H9 (cell line): Measurements from ENCODE around the gene GALNT2. TPM values are rescaled to one million over a fixed set of nuclear protein-coding genes. Genes with fewer than 3 reads are reported as not detected.

Experiments used
- DNase-seq: peaks from one replicate; pipeline ENCODE4 v3.0.0-alpha.2; 2017
- H2AFZ ChIP-seq: one replicate; pipeline ENCODE4 v1.6.1; 2013; ENCODE audit warnings: mild to moderate bottlenecking, low read length, control low read depth, moderate library complexity
- H2AK5ac ChIP-seq: 2 replicates; pipeline ENCODE4 v1.6.1; 2013; ENCODE audit warnings: low read length, control low read depth, mixed read lengths; ENCODE audit not compliant: insufficient read length
- H2BK120ac ChIP-seq: one replicate; pipeline ENCODE4 v1.6.1; 2013; ENCODE audit warnings: low read depth, mild to moderate bottlenecking, low read length, control low read depth, inconsistent platforms; ENCODE audit not compliant: poor library complexity, severe bottlenecking
- H2BK12ac ChIP-seq: 2 replicates; pipeline ENCODE4 v1.6.1; 2013; ENCODE audit warnings: low read length, control low read depth, mixed read lengths, low read depth; ENCODE audit not compliant: insufficient read length
- H2BK15ac ChIP-seq: 2 replicates; pipeline ENCODE4 v1.6.1; 2013; ENCODE audit warnings: low read depth, low read length, control low read depth
- H2BK20ac ChIP-seq: one replicate; pipeline ENCODE4 v1.6.1; 2013; ENCODE audit warnings: low read depth, mild to moderate bottlenecking, low read length, control low read depth, inconsistent platforms; ENCODE audit not compliant: poor library complexity, severe bottlenecking
- H2BK5ac ChIP-seq: 2 replicates; pipeline ENCODE4 v1.6.1; 2013; ENCODE audit warnings: low read length, control low read depth, mixed read lengths; ENCODE audit not compliant: insufficient read length
- H3K14ac ChIP-seq: 2 replicates; pipeline ENCODE4 v1.6.1; 2013; ENCODE audit warnings: low read length, control low read depth; ENCODE audit not compliant: insufficient read depth
- H3K18ac ChIP-seq: 2 replicates; pipeline ENCODE4 v1.6.1; 2013; ENCODE audit warnings: low read depth, mild to moderate bottlenecking, mixed read lengths, low read length, control low read depth; ENCODE audit not compliant: insufficient read length
- H3K23ac ChIP-seq: 2 replicates; pipeline ENCODE4 v1.6.1; 2013; ENCODE audit warnings: low read length, control low read depth, mixed read lengths, low read depth; ENCODE audit not compliant: insufficient read length
- H3K23me2 ChIP-seq: 2 replicates; pipeline ENCODE4 v1.6.1; 2013; ENCODE audit warnings: low read depth, mild to moderate bottlenecking, mixed read lengths, low read length, control low read depth; ENCODE audit not compliant: insufficient read length, poor library complexity, severe bottlenecking
- H3K27ac ChIP-seq: 2 replicates; pipeline ENCODE4 v1.5.1; 2013; ENCODE audit warnings: low read length, control low read depth, mixed read lengths, low read depth; ENCODE audit not compliant: insufficient read length
- H3K27me3 ChIP-seq: 2 replicates; pipeline ENCODE4 v1.6.1; 2013; ENCODE audit warnings: low read length, control low read depth, inconsistent platforms; ENCODE audit not compliant: insufficient read depth
- H3K4ac ChIP-seq: 2 replicates; pipeline ENCODE4 v1.6.1; 2013; ENCODE audit warnings: low read depth, mild to moderate bottlenecking, control low read depth, inconsistent platforms, low read length, moderate library complexity
- H3K4me1 ChIP-seq: 2 replicates; pipeline ENCODE4 v1.6.1; 2013; ENCODE audit warnings: low read length, control low read depth, inconsistent platforms; ENCODE audit not compliant: insufficient read depth
- H3K4me2 ChIP-seq: 2 replicates; pipeline ENCODE4 v1.6.1; 2013; ENCODE audit warnings: low read length, control low read depth, mixed read lengths; ENCODE audit not compliant: insufficient read length, insufficient read depth
- H3K56ac ChIP-seq: 2 replicates; pipeline ENCODE4 v1.6.1; 2013; ENCODE audit warnings: low read depth, mild to moderate bottlenecking, mixed read lengths, low read length, control low read depth; ENCODE audit not compliant: insufficient read length
- H3K79me1 ChIP-seq: 2 replicates; pipeline ENCODE4 v1.6.1; 2013; ENCODE audit warnings: low read depth, mild to moderate bottlenecking, moderate library complexity, low read length, control low read depth, inconsistent platforms; ENCODE audit not compliant: insufficient read depth, poor library complexity, severe bottlenecking
- H3K79me2 ChIP-seq: 2 replicates; pipeline ENCODE4 v1.6.1; 2013; ENCODE audit warnings: low read length, control low read depth, inconsistent platforms; ENCODE audit not compliant: insufficient read depth
- H3K9ac ChIP-seq: 2 replicates; pipeline ENCODE4 v1.6.1; 2013; ENCODE audit warnings: low read length, control low read depth, mixed read lengths; ENCODE audit not compliant: insufficient read length; ENCODE audit errors: extremely low read depth
- H3K9me3 ChIP-seq: one replicate; pipeline ENCODE4 v1.6.1; 2013; ENCODE audit warnings: low read depth, low read length, inconsistent platforms; ENCODE audit not compliant: control insufficient read depth
- H3T11ph ChIP-seq: one replicate; pipeline ENCODE4 v1.6.1; 2013; ENCODE audit warnings: mild to moderate bottlenecking, low read length, control low read depth, inconsistent platforms
- H4K20me1 ChIP-seq: one replicate; pipeline ENCODE4 v1.6.1; 2013; ENCODE audit not compliant: control insufficient read depth, insufficient read length, insufficient read depth
- H4K5ac ChIP-seq: 2 replicates; pipeline ENCODE4 v1.6.1; 2013; ENCODE audit warnings: low read depth, mild to moderate bottlenecking, mixed read lengths, low read length, control low read depth; ENCODE audit not compliant: insufficient read length
- H4K8ac ChIP-seq: replicated peaks from 2 replicates; pipeline ENCODE4 v1.6.1; 2013; ENCODE audit warnings: low read length, control low read depth, mixed read lengths, low read depth; ENCODE audit not compliant: insufficient read length
- H4K91ac ChIP-seq: 2 replicates; pipeline ENCODE4 v1.6.1; 2013; ENCODE audit warnings: low read depth, mild to moderate bottlenecking, moderate library complexity, mixed read lengths, low read length, control low read depth; ENCODE audit not compliant: insufficient read length
- H3K27ac Mint-ChIP-seq, 3 experiments: 2 replicates in 2 of 3; 3 replicates in 1 of 3; pipeline ENCODE4 v1.8.0; 2020 to 2021; ENCODE audit warnings: mixed read lengths in 3 of 3, mild to moderate bottlenecking in 1 of 3, moderate library complexity in 1 of 3
- H3K27me3 Mint-ChIP-seq: 2 replicates; pipeline ENCODE4 v1.8.0; 2021; ENCODE audit warnings: low read depth, mild to moderate bottlenecking, moderate library complexity, mixed read lengths
- H3K36me3 Mint-ChIP-seq, 3 experiments: 2 replicates in 2 of 3; 3 replicates in 1 of 3; pipeline ENCODE4 v1.8.0; 2020 to 2021; ENCODE audit warnings: low read depth in 3 of 3, mixed read lengths in 3 of 3; ENCODE audit not compliant: insufficient read depth in 1 of 3
- H3K4me1 Mint-ChIP-seq, 2 experiments: 2 replicates each; pipeline ENCODE4 v1.8.0; 2020; ENCODE audit warnings: mixed read lengths in 2 of 2
- H3K4me3 Mint-ChIP-seq, 2 experiments: 2 replicates in 1 of 2; 3 replicates in 1 of 2; pipeline ENCODE4 v1.8.0; 2020 to 2021; ENCODE audit warnings: mild to moderate bottlenecking in 2 of 2, mixed read lengths in 2 of 2, moderate library complexity in 1 of 2
- H3K9me3 Mint-ChIP-seq, 2 experiments: 2 replicates in 1 of 2; 3 replicates in 1 of 2; pipeline ENCODE4 v1.8.0; 2020; ENCODE audit warnings: mild to moderate bottlenecking in 2 of 2, mixed read lengths in 2 of 2, moderate library complexity in 1 of 2
- WGBS: extraction: QIAGEN DNeasy Blood & Tissue Kit; methylation state at CpG from one replicate; pipeline ENCODE4 v1.1.7; 2013; ENCODE audit warnings: missing lambda C conversion rate, low lambda C conversion rate, mixed read lengths; ENCODE audit not compliant: insufficient read length; ENCODE audit errors: extremely low coverage; 5-methylcytosine and 5-hydroxymethylcytosine counted together
- total RNA-seq: library from RNA; stranded (reverse); gene quantifications from 2 replicates; pipeline ENCODE4 v1.2.1, GENCODE V29; 2021
- TF ChIP-seq, protein P1 (sequence below): fragments of 200-600 bp; sonication (generic); conservative IDR thresholded peaks from 3 replicates; pipeline ENCODE4 v1.8.0; 2021; ENCODE audit warnings: antibody characterized with exemption, mild to moderate bottlenecking

Gene GALNT2
- total RNA-seq, 1 experiment from 2014 or later, result 57.6 TPM

DNA sequence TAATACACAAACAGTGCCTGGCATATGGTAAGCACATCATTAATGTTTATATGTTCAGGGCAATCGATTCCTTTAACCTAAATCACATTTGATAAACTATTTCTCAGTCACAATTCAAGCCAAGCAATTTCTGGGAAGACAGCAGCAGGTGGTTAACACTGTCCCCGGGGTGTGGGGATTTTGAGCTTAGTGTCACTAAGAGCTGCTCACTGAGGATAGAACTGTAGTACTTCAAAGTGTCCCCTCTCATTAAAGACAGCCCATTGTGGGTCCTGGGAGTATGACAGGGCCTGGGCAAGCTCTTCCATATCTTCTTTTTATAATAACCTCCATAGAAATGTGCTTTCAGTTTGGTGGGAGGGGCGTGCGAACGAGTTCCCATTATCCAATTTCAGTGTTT lies 8.4 kb upstream of the GALNT2 start:
- Histone ChIP-seq H2BK120ac (no peak overlapping the region), H3K14ac (no peak overlapping the region), H3K79me1 (no peaks in the 10 kb centered on the region), H3K27ac (no peak overlapping the region), H2BK15ac (no peak overlapping the region), H3K27me3 (no peaks in the 10 kb centered on the region), H2AK5ac (no peak overlapping the region), H2AFZ (no peak overlapping the region), H4K5ac (no peak overlapping the region), H3K9ac (no peak overlapping the region), H3T11ph (no peak overlapping the region), H2BK12ac (no peak overlapping the region), H3K4me2 (no peak overlapping the region), H3K23ac (no peak overlapping the region), H3K79me2 (no peaks in the 10 kb centered on the region), H3K23me2 (no peaks in the 10 kb centered on the region), H2BK20ac (no peak overlapping the region), H4K8ac (no peak overlapping the region), H3K4me1 (no peaks in the 10 kb centered on the region), H3K4ac (no peak overlapping the region), H3K56ac (no peak overlapping the region), H3K18ac (no peak overlapping the region), H3K9me3 (no peaks in the 10 kb centered on the region), H2BK5ac (no peak overlapping the region), H4K20me1 (no peaks in the 10 kb centered on the region), H4K91ac (no peak overlapping the region)
- Mint-ChIP-seq H3K36me3 (peaks cover 0 to 17% (median 0%) of the 10 kb centered on the region in 3 experiments; a peak in 3 of 7 replicates), H3K27me3 (peaks cover 3% of the 10 kb centered on the region; the same call in 1 of the 2 replicates), H3K9me3 (peaks cover 16 to 18% of the 10 kb centered on the region in 2 experiments), H3K4me1 (peaks cover 0 to 7% of the 10 kb centered on the region in 2 experiments; a peak in 2 of 4 replicates), H3K27ac (no peak overlapping the region), H3K4me3 (no peak overlapping the region)
- WGBS, result no CpG with 5 or more reads among the region's 5 CpGs
- TF ChIP-seq, protein P1, sequence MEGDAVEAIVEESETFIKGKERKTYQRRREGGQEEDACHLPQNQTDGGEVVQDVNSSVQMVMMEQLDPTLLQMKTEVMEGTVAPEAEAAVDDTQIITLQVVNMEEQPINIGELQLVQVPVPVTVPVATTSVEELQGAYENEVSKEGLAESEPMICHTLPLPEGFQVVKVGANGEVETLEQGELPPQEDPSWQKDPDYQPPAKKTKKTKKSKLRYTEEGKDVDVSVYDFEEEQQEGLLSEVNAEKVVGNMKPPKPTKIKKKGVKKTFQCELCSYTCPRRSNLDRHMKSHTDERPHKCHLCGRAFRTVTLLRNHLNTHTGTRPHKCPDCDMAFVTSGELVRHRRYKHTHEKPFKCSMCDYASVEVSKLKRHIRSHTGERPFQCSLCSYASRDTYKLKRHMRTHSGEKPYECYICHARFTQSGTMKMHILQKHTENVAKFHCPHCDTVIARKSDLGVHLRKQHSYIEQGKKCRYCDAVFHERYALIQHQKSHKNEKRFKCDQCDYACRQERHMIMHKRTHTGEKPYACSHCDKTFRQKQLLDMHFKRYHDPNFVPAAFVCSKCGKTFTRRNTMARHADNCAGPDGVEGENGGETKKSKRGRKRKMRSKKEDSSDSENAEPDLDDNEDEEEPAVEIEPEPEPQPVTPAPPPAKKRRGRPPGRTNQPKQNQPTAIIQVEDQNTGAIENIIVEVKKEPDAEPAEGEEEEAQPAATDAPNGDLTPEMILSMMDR, result no peak
- no peak for DNase-seq
